ENCODE data around the gene PTPN22.
A peak's percentile ranks its signal among the peaks of the same experiment; 100 is the strongest.
"Not testable (repeated sequence)": the region's sequence is repeated elsewhere in the genome, so short reads cannot be mapped to it uniquely, and the experiment has no call there.

Gene PTPN22

DNA sequence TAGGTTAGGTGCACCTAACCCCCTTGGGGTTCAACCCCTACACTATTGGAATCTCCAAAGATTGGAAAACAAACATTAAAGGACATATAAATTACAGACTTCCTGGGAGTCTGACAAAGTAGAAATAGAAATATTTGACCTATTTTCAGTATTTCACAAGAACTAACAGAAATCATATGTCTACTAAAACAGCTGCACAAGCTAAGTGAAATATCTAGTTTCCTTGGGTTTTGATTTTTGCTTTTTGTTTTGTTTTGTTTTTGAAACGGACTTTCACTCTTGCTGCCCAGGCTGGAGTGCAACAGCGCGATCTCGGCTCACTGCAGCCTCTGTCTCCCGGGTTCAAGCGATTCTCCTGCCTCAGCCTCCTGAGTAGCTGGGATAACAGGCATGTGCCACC lies 18.8 kb downstream of the PTPN22 start:
- DNase-seq (ENCODE audit: low read depth in 2 of 2), result not testable (repeated sequence)

DNA sequence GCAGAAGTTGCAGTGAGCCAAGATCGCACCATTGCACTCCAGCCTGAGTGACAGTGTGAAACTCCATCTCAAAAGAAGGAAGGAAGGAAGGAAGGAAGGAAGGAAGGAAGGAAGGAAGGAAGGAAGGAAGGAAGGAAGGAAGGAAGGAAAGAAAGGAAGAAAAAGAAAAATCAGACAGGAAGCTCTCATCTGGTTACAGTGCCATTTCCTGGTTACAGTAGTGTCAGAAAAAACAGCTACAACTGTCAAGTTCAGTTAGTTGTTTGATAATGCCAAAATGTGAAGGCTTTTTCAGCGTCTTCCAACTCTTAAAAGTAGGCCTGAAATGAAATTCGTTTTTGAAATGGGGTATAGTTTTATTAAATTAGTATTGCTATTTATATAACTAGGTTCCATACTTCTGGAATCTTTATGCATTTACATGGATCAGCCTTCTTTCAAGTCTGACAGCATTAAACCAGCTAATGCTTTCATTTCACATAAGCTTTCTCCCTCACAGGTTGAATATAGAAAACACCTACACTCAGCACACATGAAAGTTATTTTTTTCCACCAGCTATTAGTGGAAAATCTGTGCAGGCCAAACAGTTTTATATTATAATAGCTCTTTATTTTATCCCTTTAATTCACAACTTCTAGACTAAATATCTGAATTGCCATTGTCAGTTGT lies 21.2 kb downstream of the PTPN22 start:
- DNase-seq (ENCODE audit: low read depth in 2 of 2), result no peak

DNA sequence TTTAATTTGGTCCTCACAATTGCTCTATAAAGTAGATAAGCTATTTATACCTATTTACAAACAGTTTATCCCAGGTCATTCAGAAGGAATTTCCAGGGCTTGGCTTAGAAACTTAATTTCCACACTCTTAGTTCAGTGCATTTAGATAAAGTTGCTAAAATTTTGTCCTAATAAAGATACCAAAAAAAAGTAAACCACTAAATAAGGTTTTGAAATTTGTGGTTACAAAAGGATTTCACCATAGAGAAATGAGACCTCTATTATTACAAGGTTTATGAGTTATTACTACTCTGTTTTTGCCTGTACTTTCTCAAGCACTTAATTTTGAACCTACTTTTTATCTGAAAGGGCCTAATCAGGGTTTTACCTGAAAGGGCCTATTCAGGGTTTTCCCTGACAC lies 22.4 kb downstream of the PTPN22 start:
- DNase-seq (ENCODE audit: low read depth in 2 of 2), result no peak

DNA sequence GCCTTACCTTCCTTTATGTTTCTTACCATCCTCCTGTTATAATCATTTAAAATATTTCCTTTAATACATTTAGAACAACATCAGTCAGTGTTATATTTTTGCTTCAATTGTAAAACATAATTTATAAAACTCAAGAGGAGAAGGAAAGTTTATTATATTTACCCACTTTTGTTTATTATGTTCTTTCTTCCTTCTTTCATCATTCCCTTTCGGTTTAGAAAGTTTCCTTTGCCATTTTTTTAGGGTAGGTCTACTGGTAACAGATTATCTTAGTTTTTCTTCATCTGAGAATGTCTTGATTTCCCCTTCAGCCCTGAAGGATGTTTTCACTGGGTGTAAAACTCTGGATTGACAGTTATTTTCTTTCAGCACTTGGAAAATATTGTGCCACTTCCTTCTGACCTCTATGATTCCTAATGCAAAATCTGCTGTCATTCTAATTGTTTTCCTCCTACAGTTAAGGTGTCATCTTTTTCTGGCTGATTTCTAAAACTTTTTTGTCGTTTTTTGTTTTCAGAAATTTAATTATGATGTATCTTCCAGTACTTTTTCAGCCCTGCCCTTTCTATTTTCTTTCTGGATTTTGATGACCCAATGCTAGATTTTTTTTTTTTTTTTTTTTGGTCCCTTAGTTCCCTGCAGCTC lies 25.0 kb downstream of the PTPN22 start:
- DNase-seq (ENCODE audit: low read depth in 2 of 2), result no peak

DNA sequence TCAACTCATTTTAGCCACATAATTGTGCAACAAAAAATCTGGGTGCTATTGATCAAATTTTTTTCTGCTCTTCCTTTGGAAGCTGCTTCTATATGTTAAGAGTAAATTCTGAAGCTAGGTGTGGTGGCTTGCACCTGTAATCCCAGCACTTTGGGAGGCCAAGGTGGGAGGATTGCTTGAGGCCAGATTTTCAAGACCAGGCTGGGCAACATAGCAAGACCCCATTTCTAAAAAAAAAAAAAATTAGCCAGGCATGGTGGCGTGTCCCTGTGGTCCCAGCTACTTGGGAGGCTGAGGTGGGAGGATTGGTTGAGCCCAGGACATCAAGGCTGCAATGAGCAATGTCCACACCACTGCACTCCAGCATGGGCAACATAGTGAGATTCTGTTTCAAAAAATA lies 35.0 kb downstream of the PTPN22 start:
- DNase-seq (ENCODE audit: low read depth in 2 of 2), result no peak

DNA sequence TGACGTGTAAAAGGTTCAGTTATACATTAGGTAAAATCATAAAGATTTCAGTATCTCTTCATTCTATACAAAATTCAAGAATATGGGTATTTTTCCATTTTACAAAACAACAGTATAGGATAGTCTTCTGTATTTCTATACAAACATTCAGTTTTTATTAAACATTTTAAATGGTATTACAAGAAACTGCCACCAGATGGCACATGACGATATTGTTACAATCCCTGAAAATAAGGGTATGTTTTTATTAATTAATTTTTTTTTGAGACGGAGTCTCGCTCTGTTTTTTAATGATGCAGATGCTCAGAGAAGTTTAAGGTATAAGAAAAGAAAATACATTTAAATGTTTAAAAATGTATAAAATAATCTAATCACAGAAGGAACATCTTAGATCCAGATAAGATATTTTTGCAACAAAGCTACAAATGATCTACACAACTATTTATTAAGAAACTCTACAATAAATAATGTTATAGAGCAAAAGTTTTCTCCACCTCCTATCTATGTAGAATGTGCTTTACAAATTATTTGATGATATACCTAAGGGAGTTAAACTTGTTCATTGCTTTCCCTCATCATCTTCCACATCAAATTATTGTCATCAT lies 35.7 kb downstream of the PTPN22 start:
- DNase-seq (ENCODE audit: low read depth in 2 of 2), result no peak

DNA sequence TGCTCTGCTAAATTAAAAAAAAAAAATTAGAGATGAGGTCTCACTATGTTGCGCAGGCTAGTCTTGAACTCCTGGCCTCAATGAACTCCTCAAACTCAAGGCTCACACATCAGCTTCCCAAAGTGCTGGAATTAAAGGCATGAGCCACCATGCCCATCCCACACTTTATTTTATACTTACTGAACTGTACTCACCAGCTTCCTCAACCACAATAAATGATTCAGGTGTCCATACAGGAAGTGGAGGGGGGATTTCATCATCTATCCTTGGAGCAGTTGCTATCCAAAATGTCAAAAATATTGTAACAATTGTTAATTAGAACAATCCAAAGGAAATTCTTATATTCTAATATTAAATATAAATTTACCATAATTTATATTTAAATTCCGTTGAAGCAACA lies 36.8 kb downstream of the PTPN22 start:
- no peak for DNase-seq (ENCODE audit: low read depth in 2 of 2)

DNA sequence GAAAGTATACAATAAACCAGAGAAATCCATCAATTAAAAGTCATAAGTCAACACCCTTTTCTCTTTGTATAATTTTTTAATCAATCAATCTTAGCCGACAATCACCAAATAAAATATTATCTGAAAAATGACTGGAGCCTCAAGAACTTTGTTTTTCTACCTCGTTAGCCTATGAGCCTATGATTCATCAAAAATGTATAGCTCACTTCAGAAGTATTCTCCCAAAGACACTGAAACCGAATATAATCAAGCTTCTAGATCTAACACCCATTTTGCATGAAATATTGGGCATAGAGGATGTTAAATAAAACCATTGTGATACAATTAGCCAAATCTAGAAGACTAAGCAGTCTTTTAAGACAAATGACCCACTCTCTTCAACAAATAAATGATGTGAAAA lies 41.5 kb downstream of the PTPN22 start:
- DNase-seq (ENCODE audit: low read depth in 2 of 2), result no peak

DNA sequence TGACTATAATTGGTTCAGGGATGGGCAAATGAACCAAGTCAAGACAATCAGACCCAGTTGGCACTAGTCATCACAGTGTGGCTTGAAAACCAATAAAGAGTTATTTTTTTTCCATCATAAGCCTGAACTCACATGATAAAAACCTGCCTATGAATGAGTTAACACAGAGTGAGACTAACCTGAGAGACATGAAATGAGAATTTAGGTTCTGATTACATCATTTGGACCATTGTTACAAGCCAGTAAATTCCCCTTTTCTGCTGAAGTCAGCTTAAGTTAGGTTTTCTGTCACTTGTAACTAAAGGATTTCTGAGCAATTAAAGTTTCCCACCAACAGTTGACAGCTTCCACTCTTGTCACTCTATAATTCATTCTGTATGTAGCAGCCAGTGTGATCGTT lies 49.6 kb downstream of the PTPN22 start:
- DNase-seq (ENCODE audit: low read depth in 2 of 2), result no peak

DNA sequence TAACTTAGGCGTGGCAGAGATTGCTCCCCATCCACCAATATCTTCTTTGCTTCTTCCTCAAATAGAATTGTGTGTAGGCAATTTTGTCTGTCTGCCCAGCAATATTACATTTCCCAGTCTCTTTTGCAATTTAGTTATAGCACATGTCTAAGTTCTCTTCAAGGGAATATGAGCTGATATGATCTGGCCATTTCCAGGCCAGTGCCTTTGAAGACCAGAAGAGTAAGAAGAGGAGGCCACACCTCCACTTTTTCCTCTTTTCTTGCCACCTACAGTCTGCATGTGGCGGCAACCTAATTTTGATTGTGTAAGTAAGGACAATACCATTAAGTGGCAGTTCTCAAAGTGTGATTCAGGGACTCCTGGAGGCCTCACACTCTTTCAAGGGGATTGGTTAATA lies 52.9 kb downstream of the PTPN22 start:
- DNase-seq (ENCODE audit: low read depth in 2 of 2), result no peak

DNA sequence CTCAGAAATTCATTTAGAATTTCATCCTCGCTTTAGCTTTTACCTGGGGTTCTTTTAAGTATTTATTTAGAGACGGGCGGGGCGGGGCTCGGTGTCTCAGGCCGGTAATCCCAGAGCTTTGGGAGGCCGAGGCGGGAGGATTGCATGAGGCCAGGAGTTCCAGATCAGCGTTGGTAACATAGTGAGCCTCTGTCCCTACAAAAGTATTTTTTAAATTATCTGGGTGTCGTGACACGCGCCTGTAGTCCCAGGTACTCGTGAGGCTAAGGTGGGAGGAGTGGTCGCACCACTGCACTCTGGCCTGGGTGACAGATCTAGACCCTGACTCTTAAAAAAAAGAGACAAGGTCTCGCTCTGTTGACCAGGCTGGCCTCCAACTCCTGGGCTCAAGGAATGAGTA lies 58.3 kb downstream of the PTPN22 start:
- DNase-seq (ENCODE audit: low read depth in 2 of 2), result no peak

DNA sequence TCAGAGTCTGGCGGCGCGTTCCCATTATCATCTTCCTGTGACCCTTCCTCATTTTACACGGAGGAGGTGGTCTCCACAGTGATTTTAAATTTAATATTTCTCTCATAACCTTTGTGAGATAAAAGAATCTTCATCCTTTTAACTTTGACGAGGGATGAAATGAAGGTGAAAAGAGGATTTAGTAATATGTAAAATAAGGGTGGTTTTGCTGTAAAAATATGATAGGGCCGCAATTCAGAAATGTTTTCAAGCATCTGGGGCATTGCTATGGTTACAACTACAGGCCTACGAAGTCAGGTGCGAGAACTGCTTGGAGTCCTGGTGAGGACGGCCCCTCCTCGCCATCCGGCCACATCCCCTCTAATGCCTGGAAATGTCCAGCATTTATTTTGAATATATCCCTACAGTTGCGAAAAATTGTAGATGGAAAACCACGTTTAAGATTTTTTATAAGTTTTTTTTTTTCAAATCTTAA lies 58.8 kb downstream of the PTPN22 start:
- DNase-seq (ENCODE audit: low read depth in 2 of 2), result no peak

DNA sequence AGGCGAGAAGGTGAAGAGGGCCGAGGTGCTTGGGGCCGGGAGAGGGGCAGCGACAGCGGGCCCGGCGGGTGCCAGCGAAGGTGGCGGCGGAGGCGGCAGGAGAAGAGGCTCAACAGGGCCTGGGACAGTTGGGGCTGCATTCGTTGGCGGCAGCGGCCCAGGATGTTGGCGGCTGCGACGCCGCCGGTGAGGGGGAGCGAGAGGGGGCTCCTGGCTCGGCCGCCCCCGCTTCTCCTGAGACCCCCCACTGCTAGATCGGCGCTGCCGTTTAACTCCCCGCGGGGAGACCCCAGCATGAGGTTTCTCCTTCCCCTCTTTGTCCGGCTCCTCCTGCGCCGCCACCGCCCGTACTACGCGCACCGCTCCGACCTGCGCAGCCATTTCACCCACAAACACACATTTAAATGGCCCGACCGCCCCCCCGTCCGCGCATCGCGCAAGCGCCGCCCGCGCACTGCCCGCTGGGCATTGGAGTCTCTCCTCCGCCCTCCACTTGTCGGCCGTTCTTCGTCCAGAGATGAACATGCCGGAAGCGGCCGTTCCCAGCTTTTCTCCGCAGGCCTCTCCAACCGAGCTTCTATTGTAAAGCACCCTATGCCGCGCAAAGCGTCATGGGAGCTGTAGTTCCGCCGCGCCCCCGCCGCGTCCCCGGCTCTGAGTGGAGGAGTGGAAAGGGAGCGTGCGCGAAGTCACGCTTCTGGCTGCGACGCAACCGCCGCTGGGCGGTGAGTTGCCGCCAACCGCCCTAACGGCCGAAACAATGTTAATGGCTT lies 59.4 kb downstream of the PTPN22 start, which contains the start of gene RSBN1:
RSBN1 (minus strand) TSS at position 589 of the 773 bp plus-strand sequence; CDS start at position 525, 64 bp downstream.
- peak; percentile 88 to 93 for DNase-seq (ENCODE audit: low read depth in 2 of 2)

DNA sequence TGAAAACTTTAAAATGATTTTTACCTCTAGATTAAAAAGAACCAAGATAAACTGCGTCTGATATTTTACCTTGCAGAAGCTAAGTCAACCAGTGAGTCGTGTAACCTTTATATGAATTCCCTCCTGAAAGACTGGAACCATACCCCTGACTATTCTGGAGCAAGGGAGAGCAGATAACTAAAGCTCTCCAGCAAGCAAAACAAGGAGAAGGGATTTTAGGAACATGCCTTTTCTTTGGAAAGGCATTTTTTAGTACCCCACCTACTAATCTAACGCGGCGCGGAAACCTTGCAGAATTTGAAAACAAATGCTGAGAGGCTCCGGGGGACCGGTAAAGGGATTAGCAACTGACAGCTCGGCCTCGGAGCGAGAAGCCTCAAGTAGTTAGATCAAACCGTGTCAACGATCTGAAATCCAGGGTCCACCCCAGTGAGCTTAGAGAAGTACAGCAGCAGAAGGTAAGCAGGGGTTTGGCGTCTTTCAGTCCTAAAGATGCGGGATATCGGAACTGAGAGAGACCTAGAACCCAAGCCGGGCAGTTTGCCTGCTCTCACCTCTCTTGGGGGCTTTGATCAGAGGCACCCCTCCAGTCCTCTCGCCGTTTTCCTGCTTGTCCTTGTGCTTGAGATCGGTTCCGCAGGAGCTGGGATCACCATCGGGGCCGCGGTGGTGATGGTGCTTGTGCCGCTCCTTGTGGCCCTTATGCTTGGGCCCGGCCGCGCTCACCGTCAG lies 60.2 kb downstream of the PTPN22 start:
- no peak for DNase-seq (ENCODE audit: low read depth in 2 of 2)

DNA sequence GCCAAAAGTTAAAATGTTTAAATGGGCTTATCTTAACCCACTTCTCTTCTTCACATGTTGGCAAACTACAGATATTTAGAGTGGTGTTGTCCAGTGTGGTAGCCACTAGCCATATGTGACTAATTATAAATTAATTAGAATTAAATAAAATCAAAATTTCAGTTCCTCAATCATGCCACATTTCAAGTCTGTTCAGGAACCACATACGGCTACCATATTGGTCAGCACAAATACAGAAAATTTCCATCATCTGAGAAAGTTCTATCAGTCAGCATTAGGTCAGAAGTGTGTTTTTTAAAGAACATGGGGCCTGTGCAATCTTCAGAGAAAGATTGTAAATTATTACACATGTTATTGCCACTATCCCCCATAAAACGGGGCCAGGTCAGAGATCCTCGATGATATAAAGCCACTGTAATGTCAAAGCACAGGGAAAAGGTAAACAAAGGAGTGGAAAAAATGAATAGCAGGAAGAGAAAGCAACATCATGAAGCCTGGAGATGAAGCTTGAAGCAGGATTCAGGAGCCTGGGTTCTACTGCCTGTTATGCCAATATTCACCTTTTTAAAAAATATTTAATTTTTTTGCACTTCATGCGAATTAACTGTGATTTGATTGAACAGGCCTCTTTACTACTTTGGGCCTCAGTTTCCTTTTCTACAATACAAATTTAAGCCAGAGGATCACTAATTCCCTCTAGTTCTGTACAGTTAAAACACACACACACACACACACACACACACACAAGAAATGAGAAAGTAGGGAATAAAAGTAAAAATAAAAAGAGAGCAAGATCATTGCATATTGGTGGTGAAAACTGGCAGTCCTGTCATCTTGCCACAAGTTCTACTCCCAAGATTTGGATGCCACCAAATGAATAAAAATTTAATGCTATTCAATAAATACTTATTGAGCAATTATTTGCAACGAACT lies 61.6 kb downstream of the PTPN22 start:
- no peak for DNase-seq (ENCODE audit: low read depth in 2 of 2)

DNA sequence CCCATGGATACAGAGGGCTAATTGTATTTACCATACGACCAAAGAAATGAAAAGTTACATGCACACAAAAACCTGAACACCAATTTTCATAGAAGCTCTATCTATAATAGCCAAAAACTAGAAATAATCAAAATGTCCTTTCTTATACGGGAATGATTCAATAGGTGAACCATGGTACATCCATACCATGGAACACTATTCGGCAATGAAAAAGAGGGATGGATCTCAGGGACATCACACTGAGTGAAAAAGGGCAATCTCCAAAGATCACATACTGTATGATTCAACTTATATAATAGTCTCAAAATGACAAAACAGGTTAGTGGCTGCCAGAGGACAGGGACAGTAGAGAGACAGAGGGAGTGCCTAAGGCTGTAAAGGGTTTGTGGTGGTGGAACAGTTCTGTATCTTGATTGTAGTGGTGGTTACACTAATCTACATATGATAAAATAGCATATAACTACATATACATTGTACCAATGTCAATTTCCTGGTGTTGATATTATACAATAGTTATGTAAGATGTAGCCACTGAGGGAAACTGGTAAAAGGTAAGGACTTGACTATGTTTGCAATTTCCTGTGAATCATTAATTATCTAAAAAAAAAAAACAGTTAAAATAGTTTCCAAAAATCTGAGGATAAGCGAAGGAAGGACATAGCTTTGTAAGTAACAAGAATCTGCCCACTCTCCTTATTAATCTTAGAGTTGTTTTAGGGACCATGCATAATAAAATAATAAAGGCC lies 62.9 kb downstream of the PTPN22 start:
- no peak for DNase-seq (ENCODE audit: low read depth in 2 of 2)

DNA sequence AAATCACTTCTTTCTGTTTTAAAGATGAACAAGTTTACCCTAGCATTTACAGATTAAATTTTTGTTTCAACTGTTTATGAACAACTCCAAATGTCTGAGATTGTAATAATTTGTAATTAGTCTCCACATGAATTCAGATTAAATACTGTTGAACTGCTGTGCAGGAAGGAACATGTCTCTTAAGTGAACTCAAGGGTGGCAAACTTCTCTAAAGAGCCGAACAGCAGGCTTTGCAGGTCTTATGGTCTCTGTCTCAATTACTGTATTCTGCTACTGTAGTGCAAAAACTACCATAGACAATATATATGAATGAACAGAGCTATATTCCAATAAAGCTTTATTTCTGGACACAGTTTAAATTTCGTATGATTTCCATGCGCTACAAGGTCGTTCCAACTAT lies 65.9 kb downstream of the PTPN22 start:
- DNase-seq (ENCODE audit: low read depth in 2 of 2), result no peak

DNA sequence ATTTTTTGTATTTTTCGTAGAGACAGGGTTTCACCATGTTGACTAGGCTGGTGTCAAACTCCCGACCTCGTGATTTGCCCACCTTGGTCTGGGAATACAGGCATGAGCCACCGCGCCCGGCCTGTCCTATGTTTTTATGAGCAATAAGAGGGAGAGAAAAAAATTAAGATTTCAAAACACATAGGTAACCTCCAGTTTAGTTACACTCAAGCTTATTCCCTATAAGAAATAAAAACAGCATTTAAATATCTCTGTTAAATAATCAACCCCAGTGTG lies 66.3 kb downstream of the PTPN22 start:
- no peak for DNase-seq (ENCODE audit: low read depth in 2 of 2)

DNA sequence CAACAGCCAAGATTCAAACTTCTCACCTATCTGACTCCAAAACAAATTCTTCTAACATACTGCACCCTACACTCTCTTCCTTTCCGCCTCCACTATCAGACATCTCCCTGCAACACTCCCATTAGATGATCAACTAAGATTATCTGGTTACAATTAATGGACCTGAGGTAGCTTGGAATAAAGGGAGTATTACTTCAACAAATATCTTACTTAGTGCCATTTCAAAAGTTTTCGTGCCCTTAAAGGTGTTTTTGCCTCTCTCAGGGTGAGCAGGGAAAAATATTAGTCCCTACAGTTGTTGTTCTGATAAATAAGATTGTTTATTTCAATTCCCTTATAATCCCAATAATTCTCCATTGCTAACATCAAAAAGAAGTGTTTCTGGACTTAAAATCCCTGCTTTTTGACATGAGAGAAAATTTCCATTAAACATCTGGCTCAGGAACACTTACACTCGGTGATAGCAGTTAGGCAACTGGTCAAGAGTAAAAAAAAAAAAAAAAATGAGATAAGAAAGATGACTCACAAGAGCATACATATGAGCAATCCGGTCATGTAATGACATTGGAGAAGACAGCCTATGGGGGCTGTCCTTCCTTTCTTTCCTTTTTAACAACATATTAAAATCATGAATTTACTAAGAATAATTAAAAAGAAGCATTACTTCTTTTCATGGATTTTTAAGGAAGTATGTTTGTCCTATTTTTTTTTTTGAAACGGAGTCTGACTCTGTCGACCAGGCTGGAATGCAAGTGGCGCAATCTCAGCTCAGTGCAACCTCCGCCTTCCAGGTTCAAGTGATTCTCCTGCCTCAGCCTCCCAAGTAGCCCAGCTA lies 66.9 kb downstream of the PTPN22 start:
- no peak for DNase-seq (ENCODE audit: low read depth in 2 of 2)

Measured in stimulated activated CD4-positive, alpha-beta T cell treated with anti-CD3 and anti-CD28 coated beads, Interleukin-1b, Interleukin-23, amount 100 ng/mL, for 1 hour (primary cell).